NCI-H460 (cell line): ENCODE measurements around the gene SGPL1. TPM values are rescaled to one million over a fixed set of nuclear protein-coding genes. Genes with fewer than 3 reads are reported as not detected.

Experiments
- DNase-seq: peaks from one replicate; pipeline ENCODE4 v3.0.0-alpha.2; 2016; ENCODE audit warnings: low read depth; ENCODE audit errors: extremely low read depth
- total RNA-seq: library from RNA; depleted of rRNA; stranded (reverse); fragments of >200 nt; shearing (Covaris generic); gene quantifications from 2 replicates; pipeline ENCODE4 v1.2.3, GENCODE V29; 2014

SGPL1 gene
- total RNA-seq, 1 experiment from 2014 or later: 65.3 TPM

DNA sequence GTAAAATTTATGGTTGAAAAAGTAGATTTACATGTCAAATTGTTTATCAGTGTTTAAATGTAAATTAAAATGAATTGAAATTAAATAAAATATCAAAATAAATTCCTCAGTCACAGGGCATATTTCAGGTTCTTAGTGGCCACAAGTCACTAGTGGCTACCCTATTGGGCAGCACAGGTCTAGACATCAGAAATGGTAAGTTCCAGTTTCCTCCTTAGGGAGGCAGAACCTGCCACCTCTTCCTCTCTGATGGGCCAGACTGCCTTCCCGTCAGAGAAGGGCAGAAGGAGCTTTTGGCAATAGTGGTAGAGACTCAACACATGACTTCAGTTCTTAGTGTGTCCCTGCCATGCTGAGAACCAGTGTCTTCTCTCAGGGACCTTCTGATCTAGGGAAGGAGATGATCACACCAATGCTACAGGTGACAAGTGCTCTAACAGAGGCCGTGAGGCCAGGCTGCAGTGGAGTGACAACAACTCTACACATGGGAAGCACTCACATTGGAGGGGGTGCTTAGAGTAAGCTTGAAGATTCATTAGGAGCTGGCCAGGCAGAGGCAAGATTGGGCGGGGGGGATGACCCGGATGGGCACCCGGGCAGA, 87.0 kb downstream of the SGPL1 start:
- DNase-seq: no peak

GRCh38 chr10:70903262-70903921, 87.6 kb downstream of the SGPL1 start:
- DNase-seq: peak; percentile 28

DNA sequence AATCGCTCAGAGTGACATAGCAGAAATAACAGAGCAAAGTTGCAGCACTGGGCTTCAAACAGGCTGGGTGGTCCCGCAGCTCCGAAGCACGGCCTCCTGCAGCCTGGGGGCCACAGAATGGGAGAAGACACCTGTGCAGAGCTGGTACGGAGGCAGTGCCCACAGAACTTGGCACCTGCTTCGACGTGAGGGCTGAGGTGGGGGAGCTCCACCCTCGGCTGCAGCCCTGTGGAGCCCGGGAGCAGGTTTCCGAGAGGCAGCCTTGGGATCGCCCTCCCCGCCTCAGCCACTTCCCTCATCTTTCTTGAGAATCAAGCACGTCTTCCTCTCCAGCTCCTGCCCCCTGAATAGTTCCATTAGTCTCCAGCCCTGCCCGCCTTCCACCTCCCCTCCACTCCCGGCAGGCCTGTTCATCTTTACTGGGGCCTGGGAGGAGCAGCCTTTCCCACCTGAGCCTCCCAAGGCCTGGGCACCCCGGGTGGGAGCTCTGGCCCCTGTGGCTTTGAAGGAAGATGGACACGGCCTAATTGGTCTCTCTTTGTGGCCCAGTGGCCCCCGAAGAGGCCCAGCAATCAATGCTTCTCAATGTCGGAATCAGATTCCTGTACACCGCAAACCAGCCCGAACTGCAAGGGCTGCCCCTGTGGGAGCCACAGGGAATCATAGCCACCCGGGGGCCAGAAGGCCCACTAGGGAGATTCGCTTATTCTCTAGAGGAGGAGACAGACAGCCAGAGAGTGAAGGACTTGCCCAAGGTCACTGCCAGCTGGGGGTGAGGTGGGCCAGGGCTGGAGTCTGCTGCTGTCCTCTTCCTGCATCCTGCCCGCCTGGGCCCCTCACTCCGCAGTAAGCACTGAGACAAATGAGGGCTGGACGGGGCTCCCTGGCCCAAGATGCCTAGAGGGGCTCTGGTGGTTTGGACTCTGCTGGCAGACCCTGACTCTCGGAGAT, 89.6 kb downstream of the SGPL1 start:
- no peak for DNase-seq

DNA sequence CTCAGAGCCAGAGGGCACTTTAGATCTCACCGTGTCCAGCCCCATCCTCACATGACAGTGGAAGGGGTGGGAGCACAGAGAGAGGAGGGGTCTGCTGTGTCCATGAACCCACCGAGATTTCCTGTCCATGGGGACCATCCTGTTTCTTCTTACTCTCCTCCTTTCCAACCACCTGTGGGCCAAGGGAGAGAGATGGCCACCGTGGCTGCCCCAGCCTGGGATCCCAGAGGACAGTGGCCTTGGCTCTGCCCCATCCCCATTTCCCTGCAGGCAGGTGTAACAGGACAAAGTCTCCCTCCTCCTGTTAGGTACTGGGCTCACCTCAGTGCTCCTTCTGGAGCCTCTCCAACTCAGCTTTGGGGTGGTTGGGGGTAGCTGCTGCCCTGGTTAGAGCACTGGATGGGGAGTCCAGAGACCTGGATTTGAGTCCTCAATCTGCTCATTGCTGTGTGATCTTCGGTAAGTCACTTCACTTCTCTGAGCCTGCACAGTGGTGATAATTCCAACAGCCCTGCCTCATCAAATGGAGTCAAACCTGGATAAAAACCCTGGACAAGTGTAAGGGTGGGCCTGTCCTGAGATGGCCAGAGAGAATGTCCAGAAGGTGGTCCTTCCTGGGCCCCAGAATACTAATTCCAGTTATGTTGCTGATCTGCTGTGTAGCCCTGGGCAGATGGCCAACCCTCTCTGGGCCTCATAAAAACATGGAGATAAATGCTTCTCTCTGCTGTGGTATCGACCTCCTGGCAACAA, 90.5 kb downstream of the SGPL1 start:
- no peak for DNase-seq

DNA sequence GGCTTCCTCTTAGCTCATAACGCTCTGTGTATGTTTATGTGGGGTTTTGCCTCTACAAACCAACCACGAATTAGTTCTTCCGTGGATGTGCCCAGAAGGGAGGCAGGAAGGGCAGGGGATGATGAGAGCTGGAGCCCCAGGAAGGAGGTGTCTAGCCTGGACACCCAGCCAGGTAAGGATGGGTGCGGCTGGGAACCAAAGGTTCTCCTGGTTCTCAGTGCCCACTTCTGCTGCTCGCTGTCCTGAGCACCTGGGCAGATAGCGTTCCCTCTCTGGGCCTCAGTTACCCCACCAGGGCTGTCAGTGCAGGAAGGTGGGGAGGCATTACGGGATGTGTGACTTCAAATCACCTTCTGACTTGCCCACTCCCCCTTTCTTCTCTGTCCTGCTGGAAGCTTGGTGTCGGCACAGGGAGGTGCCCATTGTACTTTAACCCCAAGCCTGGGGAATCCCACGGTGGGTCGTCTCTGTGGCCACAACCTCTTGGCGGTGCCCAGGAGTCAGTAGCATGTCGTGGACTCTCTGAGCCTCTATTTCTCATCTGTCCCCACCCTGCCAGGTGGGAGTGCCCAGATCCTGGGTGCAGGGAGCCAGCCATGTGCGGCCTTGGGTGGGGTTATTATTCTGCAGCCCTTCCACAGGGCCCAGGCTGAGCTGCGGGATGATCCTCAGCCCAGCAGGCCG, 91.3 kb downstream of the SGPL1 start:
- DNase-seq: no peak

DNA sequence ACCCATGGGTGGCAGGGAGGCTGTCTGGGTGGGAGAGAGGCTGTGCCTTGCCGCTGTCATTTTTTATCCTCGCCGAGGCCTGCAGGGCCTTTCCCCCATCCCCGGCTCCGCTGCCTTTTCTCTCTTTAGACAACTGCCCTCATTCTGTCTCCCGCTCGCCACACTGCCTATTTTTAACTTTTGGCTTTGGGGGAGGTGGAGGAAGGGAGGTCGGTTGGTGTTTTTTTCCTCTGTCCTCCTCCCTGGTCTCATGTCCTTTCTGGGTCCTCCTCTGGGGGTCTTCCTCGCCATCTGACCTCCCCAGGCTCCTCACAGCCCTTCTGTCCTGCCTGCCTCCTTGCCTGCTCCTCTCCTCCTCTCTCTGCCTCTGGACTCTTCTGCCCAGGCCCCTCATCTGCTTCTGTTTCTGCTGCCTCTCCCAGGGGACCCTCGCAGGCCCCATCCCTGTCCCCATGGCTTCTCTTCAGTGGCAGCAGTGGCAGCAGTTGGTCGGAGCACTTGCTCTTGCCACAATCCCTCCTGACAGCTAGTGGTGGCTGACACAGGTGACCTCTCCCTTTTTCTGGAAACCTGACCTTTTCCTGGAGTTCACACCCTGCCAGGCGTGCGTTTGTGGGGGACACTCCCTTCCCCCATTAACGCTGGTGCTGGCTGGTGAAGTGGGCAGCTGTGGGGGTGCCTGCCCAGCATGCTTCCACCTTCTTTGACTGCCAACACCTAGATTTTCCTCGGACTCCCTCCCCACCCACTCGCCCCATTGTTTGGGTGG, 92.1 kb downstream of the SGPL1 start:
- DNase-seq: no peak

GRCh38 chr10:70908406-70909296, 92.9 kb downstream of the SGPL1 start:
- DNase-seq: no peak

GRCh38 chr10:70909326-70909935, 93.7 kb downstream of the SGPL1 start:
- no peak for DNase-seq

GRCh38 chr10:70910486-70911341, 95.0 kb downstream of the SGPL1 start:
- DNase-seq: no peak

DNA sequence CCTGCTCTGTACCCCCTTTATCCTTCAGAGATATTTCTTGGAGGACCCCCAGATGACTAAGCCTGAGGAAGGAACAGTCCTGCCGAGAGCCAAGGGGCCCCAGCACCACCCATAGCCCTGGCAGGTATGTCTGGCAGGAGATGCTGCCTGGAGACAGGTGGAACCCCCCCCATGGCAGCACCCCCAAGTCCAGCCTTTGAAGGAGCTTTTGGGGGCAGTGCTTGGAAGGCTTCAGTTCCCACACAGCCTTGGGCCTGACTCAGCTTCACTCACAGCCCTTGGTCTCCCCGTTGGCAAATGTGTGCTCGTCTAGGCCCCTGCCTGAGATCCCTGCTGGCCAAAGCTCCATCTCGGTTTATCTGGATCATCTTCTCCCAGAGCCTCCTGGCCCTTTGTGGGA, 95.6 kb downstream of the SGPL1 start:
- DNase-seq: no peak

DNA sequence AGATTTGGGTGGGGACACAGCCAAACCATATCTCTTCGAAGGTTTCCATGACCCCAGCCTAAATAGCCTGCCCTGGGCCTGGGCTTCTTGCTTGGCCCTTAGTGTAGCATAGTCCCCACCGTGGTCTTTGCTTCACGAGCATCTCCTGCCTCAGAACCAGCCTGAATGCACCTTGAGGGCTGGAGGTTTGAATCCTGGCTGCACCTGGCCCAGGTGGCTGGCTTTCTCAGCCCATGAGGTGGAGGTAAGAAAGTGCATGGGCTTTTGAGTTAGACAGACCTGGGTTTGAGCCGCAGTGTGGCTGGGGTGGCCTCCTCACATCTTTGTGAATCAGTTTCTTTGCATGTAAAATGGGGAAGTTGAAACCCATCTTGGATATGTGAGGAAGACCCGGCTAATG, 96.8 kb downstream of the SGPL1 start:
- DNase-seq: no peak

DNA sequence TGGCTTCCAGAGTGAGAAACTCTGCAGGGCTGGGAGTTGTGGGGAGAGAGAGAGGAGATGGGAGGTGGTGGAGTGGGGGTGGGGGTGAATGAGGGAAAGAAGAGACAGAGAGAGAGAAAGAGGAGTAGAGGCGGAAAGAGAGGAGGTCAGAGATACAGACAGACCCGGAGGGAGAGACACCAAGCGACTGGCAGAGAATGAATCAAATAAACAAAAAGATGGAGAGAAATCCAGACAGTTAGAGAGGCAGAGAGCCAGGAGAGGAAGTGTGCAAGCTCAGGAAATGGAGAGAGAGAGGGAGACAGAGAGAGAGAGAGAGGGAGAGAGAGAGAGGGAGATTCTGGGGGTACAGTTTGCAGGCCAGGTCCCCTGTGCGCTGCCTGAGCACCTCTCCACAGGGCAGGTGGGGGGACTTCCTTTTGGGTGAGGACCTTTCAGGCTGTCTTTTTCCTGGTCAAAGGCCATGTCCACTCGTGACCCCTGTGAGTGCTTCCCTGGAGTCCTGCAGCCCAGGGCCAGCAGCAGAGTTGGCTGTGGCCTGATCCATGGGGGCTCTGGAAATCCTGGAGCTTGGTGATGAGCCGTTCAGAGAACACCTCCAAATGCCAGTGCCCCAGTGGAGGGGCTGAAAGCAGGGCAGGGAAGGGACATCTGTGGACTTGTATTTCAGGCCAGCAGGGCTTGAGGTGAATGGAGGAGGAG, 97.6 kb downstream of the SGPL1 start:
- DNase-seq: no peak

GRCh38 chr10:70913893-70914240, 98.1 kb downstream of the SGPL1 start:
- no peak for DNase-seq

DNA sequence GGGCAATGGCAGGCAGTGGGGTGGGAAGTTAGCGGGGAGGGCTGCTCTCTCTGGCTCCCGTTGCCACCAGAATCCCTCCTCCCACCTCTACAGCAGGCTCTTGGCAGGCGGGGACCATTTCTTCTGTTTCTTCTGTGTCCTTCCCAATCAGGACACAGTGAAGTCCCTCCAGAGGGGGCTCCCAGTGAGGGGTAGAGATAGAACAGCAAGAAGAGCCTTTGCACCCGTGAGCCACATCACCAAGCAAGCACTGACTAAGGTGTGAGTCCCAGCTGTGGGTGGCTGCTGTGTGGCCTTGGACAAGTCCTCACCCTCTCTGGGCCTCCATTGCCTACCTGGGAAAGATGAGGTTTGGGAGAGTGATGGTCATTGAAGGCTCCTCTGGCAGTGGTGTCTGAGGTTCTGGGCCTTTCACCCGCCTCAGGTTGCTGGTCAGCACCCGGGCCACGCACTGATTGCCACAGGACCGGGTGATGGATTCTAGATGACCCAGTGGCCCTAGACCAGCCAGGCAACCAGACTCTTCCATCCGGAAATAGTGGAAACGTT, 98.6 kb downstream of the SGPL1 start:
- no peak for DNase-seq

DNA sequence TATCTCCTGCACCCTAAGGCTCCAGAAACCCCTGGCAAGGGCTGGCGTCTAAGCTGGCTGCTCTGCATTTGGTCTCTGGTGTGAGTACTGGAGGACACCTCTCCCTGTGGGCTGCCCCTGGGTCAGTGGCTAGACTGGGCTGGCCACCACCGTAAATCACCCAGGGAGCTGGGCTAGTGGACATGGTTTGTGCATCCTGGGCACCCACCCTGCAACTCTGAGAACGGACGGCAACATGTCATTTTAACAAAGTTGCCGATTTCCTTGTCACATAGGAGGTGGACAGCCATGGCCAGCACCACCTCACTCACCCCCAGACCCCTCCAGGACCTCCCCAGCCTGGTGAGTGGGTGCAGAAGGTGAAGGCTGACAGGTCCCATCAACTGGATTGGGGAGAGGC, 99.5 kb downstream of the SGPL1 start:
- no peak for DNase-seq

- DNase-seq: no peak
Observed at GRCh38 chr10:70915806-70916205, 100.1 kb downstream of the SGPL1 start.
